Body of pancreas (tissue), 4 donors: ENCODE results near the gene ARFGAP3. TPM values are rescaled to one million over a fixed set of nuclear protein-coding genes. Genes with fewer than 3 reads are reported as not detected.

ENCODE experiments used
- ATAC-seq: fragments of 150-250 bp; one replicate; pipeline ENCODE4 v1.9.1; 2016
- DNase-seq, 4 donors: peaks; one replicate each; pipeline ENCODE4 v3.0.0-alpha.2; 2019
- H3K27ac ChIP-seq, 4 donors: fragments of 200-600 bp; sonication (generic); 1 replicate in 3 of 4; 2 replicates in 1 of 4; pipeline versions ENCODE4 v1.5.1 to v1.6.1; 2016 to 2019; ENCODE audit warnings: mild to moderate bottlenecking in 1 of 4, mixed read lengths in 1 of 4, moderate library complexity in 1 of 4
- H3K27me3 ChIP-seq, 2 donors: fragments of 200-600 bp; sonication (generic); one replicate each; pipeline ENCODE4 v1.6.0; 2016; ENCODE audit warnings: mild to moderate bottlenecking in 1 of 2
- H3K36me3 ChIP-seq, 2 donors: fragments of 200-600 bp; sonication (generic); replicated peaks in 1 of 2; 2 replicates each; pipeline ENCODE4 v1.5.1; 2016; ENCODE audit warnings: low read depth in 2 of 2; ENCODE audit not compliant: insufficient read depth in 1 of 2
- H3K4me1 ChIP-seq: fragments of 200-600 bp; sonication (generic); one replicate; pipeline ENCODE4 v1.6.0; 2016
- H3K4me3 ChIP-seq, 2 donors: fragments of 200-600 bp; sonication (generic); 1 replicate in 1 of 2; 2 replicates in 1 of 2; pipeline ENCODE4 v1.5.1; 2016 to 2019
- H3K9me3 ChIP-seq, 3 donors: fragments of 200-600 bp; sonication (generic); 1 replicate in 2 of 3; 2 replicates in 1 of 3; pipeline ENCODE4 v1.5.1; 2016
- CTCF ChIP-seq, 7 experiments: fragments of 450-650 bp in 4 of 7; fragments of 200-600 bp in 3 of 7; sonication (generic) in 3 of 7; IDR thresholded peaks; one replicate each; pipeline ENCODE4 v1.5.1; 2016 to 2019; ENCODE audit warnings: antibody characterized with exemption in 7 of 7
- POLR2A ChIP-seq, 3 donors: fragments of 450-650 bp; IDR thresholded peaks; one replicate each; pipeline ENCODE4 v1.6.1; 2016; ENCODE audit warnings: antibody characterized with exemption in 3 of 3, mild to moderate bottlenecking in 2 of 3
- WGBS, 2 donors: methylation state at CpG; one replicate each; pipeline ENCODE4 v1.1.5; 2017; 5-methylcytosine and 5-hydroxymethylcytosine counted together
- intact Hi-C: fragments of 100-400 bp; cut with DNase I; formaldehyde crosslinking; loops from one replicate; pipeline ENCODE4 v1.15.1; 2023
- total RNA-seq, 2 donors: library from RNA; depleted of rRNA; stranded (reverse); fragments of >200 nt; gene quantifications; one replicate each; pipeline ENCODE4 v1.1.0, GENCODE V29; 2016

ARFGAP3 gene
- total RNA-seq, 2 donors from 2014 or later, result 64.3 to 73.2 TPM

DNA sequence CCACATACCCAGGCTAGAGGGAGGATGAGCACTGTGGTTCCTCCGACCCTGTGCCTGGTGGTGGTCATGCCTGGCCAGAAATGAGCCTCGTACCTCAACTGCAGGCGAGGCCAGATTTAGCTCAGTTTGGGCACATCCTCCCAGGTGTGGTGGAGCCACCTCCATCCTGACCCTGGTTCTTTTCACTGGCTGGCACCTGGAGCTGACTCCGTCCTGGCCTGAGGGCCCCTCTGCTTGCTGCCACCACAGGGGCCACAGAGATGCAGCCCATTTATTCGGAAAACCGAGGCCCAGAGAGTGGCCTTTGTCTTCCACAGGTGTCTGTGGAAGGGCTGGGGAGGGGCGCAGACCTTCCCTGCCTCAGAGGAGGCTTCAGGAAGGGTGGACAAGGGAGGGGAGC, 9.0 kb upstream of the ARFGAP3 start:
- Histone ChIP-seq H3K27me3 (no peaks in the 10 kb centered on the region), H3K36me3 (peaks cover 0 to 2% of the 10 kb centered on the region in 2 donors), H3K9me3 (no peaks in the 10 kb centered on the region), H3K4me3 (no peak overlapping the region), H3K4me1 (peaks cover 34% of the 10 kb centered on the region), H3K27ac (no peak overlapping the region)
- intact Hi-C loops, result no loop called here
- DNase-seq (no peak), ATAC-seq (no peak)
- 92 to 93% methylated on average over 2 to 7 of the region's 7 CpGs for WGBS, 2 donors
- TF ChIP-seq POLR2A (IDR thresholded peaks at IDR 0.05), result no peak
- TF ChIP-seq CTCF (IDR thresholded peaks at IDR 0.05), result no peak

DNA sequence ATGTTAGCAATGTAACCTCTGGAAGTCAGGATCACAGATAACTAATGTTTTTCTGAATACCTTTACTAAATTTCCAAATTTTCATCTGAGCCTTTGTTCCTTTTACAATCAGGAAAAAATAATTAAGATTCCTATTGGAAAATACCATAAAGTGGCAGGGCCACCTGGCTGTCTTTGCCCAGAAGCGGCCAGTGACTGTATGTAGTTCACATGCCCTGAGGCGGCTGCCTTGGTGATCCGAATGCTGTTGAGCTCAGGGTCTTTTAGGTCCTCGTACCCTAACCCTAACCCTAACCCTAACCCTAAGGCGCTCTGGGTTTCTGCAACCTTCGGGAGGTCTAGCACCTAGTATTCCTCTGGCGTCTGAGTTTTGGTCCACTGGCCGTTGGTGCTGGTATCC, 8.5 kb upstream of the ARFGAP3 start:
- H3K27me3 ChIP-seq, result no peaks in the 10 kb centered on the region
- H3K36me3 ChIP-seq, result no peaks in the 10 kb centered on the region
- intact Hi-C loops, result no loop called here
- WGBS, 2 donors, result 86 to 93% methylated on average over 8 of the region's 8 CpGs
- ATAC-seq (no peak), DNase-seq (no peak)
- TF ChIP-seq POLR2A (IDR thresholded peaks at IDR 0.05), result no peak
- no peak for TF ChIP-seq CTCF (IDR thresholded peaks at IDR 0.05)
- no peak overlapping the region for H3K4me3 ChIP-seq
- peaks cover 33% of the 10 kb centered on the region for H3K4me1 ChIP-seq
- H3K9me3 ChIP-seq, result no peaks in the 10 kb centered on the region
- H3K27ac ChIP-seq, result no peak overlapping the region

- ATAC-seq (no peak), DNase-seq (no peak)
- no peak for TF ChIP-seq POLR2A (IDR thresholded peaks at IDR 0.05)
- no peak for TF ChIP-seq CTCF (IDR thresholded peaks at IDR 0.05)
- Histone ChIP-seq H3K36me3 (no peaks in the 10 kb centered on the region), H3K27me3 (no peaks in the 10 kb centered on the region), H3K4me1 (peaks cover 15% of the 10 kb centered on the region), H3K27ac (no peak overlapping the region), H3K4me3 (no peak overlapping the region), H3K9me3 (no peaks in the 10 kb centered on the region)
- intact Hi-C loops, result no loop called here
- WGBS, 2 donors, result 70 to 76% methylated on average over 4 of the region's 4 CpGs
Measured at GRCh38 chr22:42863349-42863961, 6.4 kb upstream of the ARFGAP3 start.

GRCh38 chr22:42862045-42862734, 5.1 kb upstream of the ARFGAP3 start:
- no peak overlapping the region for H3K27ac ChIP-seq
- no peak for DNase-seq

More at GRCh38 chr22:42862045-42862734, 5.1 kb upstream of the ARFGAP3 start:
- no peaks in the 10 kb centered on the region for H3K27me3 ChIP-seq
- peaks cover 15% of the 10 kb centered on the region for H3K4me1 ChIP-seq
- 84 to 87% methylated on average over 7 of the region's 7 CpGs for WGBS, 2 donors
- H3K36me3 ChIP-seq, result no peaks in the 10 kb centered on the region
- no peak overlapping the region for H3K4me3 ChIP-seq
- intact Hi-C loops, result no loop called here
- H3K9me3 ChIP-seq, result no peaks in the 10 kb centered on the region
- no peak for ATAC-seq
- TF ChIP-seq CTCF (IDR thresholded peaks at IDR 0.05), result no peak
- no peak for TF ChIP-seq POLR2A (IDR thresholded peaks at IDR 0.05)
